GM10847 (cell line): ENCODE measurements around the gene KPNA6.

Experiments
- POLR2A ChIP-seq: IDR thresholded peaks from 2 replicates; pipeline ENCODE4 v1.6.1; 2011; ENCODE audit not compliant: insufficient read length; ENCODE audit errors: extremely low read depth

KPNA6 gene

DNA sequence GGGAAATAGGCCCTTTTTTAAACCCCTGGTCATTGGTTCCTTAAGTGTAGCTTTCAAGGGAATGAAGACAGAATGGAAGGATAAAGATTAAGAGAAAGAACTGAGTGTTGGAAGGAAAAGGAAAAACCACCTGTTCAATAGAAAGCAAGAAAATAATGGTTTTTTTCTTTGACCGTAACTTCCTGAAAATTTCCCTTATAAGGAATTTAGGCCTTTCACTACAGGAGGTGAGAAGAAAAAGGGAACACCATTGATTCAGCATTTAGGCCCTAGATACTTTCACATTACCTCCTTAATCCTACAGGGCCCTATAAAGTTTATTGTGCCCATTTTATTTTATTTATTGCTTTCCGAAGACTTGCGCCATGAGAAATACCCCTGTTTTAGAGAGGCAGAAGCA, 18.9 kb downstream of the KPNA6 start:
- no peak for TF ChIP-seq POLR2A

GRCh38 chr1:32127409-32128198, 19.7 kb downstream of the KPNA6 start:
- no peak for TF ChIP-seq POLR2A

- TF ChIP-seq POLR2A, result no peak
These were observed 20.6 kb downstream of the KPNA6 start for GRCh38 chr1:32128479-32128878.

- TF ChIP-seq POLR2A, result no peak
These were observed 21.1 kb downstream of the KPNA6 start for GRCh38 chr1:32128964-32129363.

DNA sequence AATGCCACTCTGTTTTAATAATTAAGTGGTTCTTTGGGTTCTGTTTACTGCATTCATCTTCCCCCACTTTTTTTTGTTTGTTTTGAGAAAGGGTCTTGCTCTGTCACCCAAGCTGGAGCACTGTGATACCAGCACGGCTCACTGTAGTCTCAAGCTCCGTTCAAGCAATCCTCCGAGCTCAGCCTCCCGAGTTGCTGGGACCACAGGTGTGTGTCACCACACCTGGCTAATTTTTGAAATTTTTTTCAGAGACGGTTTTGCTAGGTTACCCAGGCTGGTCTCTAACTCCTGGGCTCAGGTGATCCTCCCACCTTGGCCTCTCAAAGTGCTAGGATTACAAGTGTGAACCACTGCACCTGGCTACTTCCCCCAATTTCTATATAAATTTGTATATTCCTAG, 29.3 kb downstream of the KPNA6 start:
- TF ChIP-seq POLR2A, result no peak

DNA sequence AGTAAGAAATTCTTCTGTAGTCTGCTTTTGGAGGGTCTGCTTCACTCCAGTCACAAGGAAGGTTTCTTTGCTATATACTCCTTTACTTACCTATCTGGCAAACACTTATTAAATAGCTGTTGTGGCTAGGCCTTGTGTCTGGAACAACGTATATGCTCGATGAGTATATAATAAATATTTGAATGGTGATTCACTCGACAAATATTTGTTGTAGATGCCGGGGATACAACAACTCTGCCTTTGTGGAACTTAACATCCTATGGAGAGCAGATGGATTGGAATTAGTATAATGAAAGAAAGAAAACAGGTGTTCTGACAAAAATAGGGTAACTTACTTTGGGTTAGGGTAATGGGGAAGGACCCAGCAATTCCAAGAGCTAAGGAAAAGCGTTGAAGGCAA, 31.1 kb downstream of the KPNA6 start:
- TF ChIP-seq POLR2A, result no peak

DNA sequence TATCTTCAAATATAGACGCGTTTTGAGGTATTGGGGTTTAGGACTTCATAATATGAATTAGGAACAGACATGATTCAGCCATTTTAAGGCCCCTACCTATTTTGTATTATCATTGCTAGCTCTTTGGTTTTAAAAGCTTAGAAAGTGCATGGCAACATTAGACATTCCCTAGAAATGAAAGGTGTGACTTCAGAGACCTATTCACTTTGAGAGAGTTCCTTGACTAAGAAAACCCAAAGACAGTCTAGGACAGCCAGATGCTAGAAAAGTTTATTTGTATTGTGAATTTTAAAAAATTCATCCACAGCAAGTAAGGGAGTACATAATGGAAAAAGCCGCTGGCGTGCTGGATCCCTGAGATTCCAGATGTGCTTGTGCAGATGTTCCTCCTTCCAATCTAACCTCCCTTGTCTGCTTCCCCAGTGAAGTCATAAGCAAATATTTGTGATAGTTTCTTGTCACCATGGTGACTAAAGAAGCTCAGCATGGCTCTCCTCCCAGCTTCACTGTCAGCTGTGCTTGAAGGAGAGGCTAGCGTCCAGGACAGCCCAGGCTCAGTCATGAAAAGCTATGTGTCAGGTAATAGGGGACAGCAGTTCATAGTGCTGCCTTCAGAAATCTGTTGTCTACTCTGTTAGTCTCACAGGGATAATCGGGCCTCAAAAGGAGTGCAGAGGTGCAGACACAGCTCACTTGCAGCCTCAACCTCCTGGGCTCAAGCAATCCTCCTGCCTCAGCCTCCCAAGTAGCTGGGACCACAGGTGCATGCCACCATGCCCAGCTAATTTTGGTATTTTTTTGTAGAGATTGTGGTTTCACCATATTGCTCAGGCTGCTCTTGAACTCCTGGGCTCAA, 34.8 kb downstream of the KPNA6 start:
- TF ChIP-seq POLR2A, result no peak

GRCh38 chr1:32144033-32144432, 36.2 kb downstream of the KPNA6 start:
- TF ChIP-seq POLR2A, result no peak

DNA sequence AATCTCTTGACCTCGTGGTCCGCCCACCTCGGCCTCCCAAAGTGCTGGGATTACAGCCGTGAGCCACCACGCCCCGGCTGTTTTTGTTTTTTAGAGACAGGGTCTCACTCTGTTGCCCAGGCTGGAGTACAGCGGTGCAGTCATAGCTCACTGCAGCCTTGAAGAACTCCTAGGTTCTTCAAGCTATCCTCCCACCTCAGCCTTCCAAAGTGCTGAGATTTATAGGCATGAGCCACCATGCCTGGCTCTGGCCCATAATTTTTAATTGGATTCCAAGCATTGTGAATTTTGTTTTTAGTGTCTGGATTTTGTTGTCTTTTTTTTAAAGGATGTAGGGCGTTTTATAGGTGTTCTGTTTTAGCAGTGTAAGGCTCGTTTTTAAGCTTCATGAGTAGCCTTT, 43.0 kb downstream of the KPNA6 start:
- TF ChIP-seq POLR2A, result no peak

DNA sequence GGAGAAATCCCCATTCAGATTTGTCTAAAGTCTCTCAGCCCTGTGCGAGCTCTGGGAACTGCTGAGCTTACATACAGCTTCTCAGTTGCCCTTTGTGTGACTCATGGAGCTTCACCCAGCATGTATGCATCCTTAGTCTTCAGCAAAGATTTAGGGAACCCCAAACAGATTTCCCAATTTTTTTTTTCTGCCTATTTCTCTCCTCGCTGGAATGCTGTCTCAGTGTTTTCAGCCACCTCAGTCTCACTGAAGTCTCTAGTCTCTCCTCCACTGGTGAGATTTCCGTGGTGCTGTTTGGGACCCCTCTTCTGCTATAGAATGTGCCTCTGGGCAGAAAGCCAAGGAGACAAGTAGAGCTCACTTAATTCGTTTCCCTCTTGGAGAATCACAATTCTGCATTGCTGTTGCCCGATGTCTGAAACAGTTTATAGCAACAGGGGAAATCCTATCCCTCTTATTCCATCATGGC, 43.5 kb downstream of the KPNA6 start:
- no peak for TF ChIP-seq POLR2A

DNA sequence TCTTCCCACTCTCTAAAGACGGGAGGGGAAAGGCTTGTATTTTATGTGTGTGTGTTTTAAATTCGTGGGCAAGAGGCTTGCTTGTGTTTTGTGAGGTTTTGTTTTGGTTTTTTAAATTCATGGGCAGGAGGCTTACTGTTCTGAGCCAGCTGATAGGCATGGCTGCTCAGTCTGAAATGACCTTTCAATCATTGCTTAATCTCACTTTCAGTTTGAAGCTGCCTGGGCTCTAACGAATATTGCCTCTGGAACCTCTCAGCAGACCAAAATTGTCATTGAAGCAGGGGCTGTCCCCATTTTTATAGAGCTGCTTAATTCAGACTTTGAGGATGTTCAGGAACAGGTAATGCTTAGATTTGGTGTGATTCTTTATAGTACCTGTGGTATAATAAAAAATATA, 51.3 kb downstream of the KPNA6 start:
- no peak for TF ChIP-seq POLR2A

DNA sequence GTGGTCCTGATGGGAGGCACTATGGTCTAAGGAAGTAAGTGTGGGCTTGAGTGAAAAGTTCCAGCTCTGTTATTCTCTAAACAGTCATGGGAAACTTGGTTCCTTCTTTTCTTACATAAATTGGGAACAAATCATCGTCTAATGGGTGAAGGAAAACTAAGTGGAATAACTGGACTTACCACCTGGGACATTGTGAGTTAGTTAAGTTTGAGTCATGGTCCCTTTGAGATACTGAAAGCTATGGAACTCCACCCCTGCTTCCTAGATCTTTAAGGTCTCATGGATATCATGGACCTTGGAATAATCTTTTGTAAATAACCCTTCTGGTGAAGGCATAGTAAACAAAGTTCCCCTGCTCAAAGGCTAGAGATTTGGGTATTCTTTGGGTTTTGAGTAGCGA, 55.5 kb downstream of the KPNA6 start:
- TF ChIP-seq POLR2A, result no peak

DNA sequence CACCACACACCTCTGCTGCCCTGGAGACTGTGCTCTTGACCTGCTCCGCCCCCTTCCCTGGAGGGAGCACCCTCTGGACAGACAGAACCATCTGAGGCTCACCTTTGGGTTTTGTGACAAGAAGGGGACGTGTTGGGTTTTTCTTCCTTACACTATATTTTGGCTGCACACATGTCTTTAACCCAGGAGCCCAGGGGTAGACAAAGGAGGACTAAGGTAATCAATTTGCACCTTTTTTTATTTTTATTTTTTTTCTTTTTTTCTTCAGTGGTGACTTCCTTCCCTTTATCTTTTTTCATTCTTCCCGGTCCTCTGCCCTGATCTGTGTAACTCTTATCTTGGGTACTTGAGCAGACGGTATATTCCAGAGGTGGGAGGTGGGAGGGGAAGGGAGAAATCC, 63.1 kb downstream of the KPNA6 start:
- TF ChIP-seq POLR2A, result no peak

DNA sequence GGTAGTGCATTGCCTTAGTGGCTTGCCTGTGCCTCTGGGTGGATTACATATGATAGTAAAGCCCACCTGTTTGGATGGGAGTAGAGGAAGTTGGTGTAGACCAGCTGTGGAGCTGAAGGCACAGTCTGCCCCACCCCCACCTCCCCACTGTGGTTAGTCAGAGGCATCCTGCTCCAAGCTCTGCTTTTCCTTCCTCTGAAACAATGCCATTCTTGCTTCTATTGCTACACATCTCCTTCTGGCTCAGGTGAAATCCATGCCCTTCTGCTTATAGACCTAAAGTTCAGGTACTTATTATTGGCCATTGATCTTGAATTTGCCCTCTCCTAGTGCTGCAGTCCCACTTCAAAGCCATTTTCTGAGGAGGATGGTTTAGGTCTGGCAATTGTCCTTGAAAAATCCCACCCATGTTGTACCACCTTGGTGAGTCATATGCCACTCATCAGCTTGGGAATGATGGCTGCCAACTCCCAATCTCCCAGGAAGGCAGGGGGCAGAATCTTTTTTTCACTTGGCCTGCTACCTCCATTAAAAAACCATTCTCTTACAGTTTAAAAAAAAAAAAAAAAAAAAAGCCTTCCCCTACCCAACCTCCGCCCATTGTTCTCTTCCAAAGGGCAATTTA, 64.9 kb downstream of the KPNA6 start:
- TF ChIP-seq POLR2A, result no peak

DNA sequence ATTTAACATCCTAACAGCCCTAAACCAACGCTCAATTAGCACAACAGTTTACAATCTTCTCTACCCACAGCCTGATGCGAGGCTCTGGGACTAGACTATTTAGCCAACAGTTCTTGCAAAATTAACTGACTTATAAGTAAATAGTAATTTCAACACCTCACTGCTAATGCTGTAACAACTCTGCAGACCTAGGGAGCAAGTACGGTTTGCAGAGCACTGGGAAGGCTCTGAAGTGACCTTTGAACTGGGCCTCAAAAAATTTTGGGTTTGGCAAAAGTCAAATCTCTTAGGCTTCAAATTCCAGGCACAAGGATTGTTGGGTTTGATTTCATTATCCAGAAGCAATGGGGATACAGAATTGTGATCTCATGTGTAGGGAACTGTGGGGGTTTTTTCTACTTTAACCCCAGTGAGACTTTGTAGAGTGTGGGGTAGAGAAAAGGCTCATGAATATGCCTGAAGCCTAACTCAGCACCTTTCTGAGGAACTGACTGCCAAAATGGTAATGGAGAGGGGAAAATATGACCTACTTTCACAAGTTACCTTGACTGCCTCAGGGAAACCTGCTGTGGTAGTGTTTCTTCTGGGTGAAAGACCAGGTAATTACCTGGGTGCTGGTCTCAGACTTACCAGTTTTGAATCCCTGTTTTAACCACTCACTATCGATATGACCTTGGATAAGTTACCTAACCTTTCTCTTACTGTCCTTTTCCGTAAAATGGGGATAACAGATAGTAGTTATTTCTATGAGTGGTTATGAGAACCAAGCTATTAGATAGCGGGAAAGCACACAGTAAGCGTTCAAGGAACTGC, 70.7 kb downstream of the KPNA6 start:
- TF ChIP-seq POLR2A, result no peak
